ENCODE results near the gene IGFALS. TPM values are rescaled to one million over a fixed set of nuclear protein-coding genes. Genes with fewer than 3 reads are reported as not detected.

IGFALS gene
- total RNA-seq, 2 donors from 2014 or later, result 0.28 to 0.54 TPM

- Histone ChIP-seq H3K36me3 (peaks cover 22% of the 10 kb centered on the region), H3K4me3 (peak overlapping the region; percentile 87), H3K27me3 (replicated peaks; ENCODE audit: insufficient read depth) (no peaks in the 10 kb centered on the region), H3K9me3 (no peaks in the 10 kb centered on the region), H3K4me1 (ENCODE audit: control insufficient read depth in 1 of 2, low read depth in 2 of 2) (peaks cover 20 to 42% of the 10 kb centered on the region in 2 donors), H3K27ac (peak overlapping the region; percentile 70 to 76)
- no peak for TF ChIP-seq CTCF (IDR thresholded peaks at IDR 0.05)
- ATAC-seq (ENCODE audit: insufficient number of reproducible peaks, low FRiP score, low read depth) (no peak), DNase-seq (ENCODE audit: low spot score) (no peak)
Observed at GRCh38 chr16:1825381-1825863, 31.9 kb upstream of the IGFALS start.

GRCh38 chr16:1823821-1824220 is 30.3 kb upstream of the IGFALS start:
- no peak for ATAC-seq (ENCODE audit: insufficient number of reproducible peaks, low FRiP score, low read depth)
- DNase-seq (ENCODE audit: low spot score), result no peak
- H3K36me3 ChIP-seq, result peaks cover 37% of the 10 kb centered on the region
- no peaks in the 10 kb centered on the region for H3K27me3 ChIP-seq (replicated peaks; ENCODE audit: insufficient read depth)
- H3K4me1 ChIP-seq (ENCODE audit: control insufficient read depth in 1 of 2, low read depth in 2 of 2), result peaks cover 20 to 37% of the 10 kb centered on the region in 2 donors
- H3K9me3 ChIP-seq, result no peaks in the 10 kb centered on the region
- no peak for TF ChIP-seq CTCF (IDR thresholded peaks at IDR 0.05)
- H3K27ac ChIP-seq, result no peak overlapping the region
- no peak overlapping the region for H3K4me3 ChIP-seq

GRCh38 chr16:1822801-1823200 is 29.3 kb upstream of the IGFALS start:
- no peak for ATAC-seq (ENCODE audit: insufficient number of reproducible peaks, low FRiP score, low read depth)
- H3K36me3 ChIP-seq, result peaks cover 45% of the 10 kb centered on the region
- H3K4me3 ChIP-seq, result no peak overlapping the region
- no peak for TF ChIP-seq CTCF (IDR thresholded peaks at IDR 0.05)
- no peak for DNase-seq (ENCODE audit: low spot score)
- H3K27me3 ChIP-seq (replicated peaks; ENCODE audit: insufficient read depth), result no peaks in the 10 kb centered on the region
- peaks cover 11 to 27% of the 10 kb centered on the region in 2 donors for H3K4me1 ChIP-seq (ENCODE audit: control insufficient read depth in 1 of 2, low read depth in 2 of 2)
- no peaks in the 10 kb centered on the region for H3K9me3 ChIP-seq
- no peak overlapping the region for H3K27ac ChIP-seq

GRCh38 chr16:1821861-1822611 is 28.5 kb upstream of the IGFALS start:
- peaks cover 8 to 23% of the 10 kb centered on the region in 2 donors for H3K4me1 ChIP-seq (ENCODE audit: control insufficient read depth in 1 of 2, low read depth in 2 of 2)
- H3K27me3 ChIP-seq (replicated peaks; ENCODE audit: insufficient read depth), result no peaks in the 10 kb centered on the region
- H3K4me3 ChIP-seq, result no peak overlapping the region
- DNase-seq (ENCODE audit: low spot score) (no peak), ATAC-seq (ENCODE audit: insufficient number of reproducible peaks, low FRiP score, low read depth) (no peak)
- H3K9me3 ChIP-seq, result no peaks in the 10 kb centered on the region
- H3K36me3 ChIP-seq, result peaks cover 50% of the 10 kb centered on the region
- no peak for TF ChIP-seq CTCF (IDR thresholded peaks at IDR 0.05)
- no peak overlapping the region for H3K27ac ChIP-seq

- Histone ChIP-seq H3K4me1 (ENCODE audit: control insufficient read depth in 1 of 2, low read depth in 2 of 2) (peaks cover 8 to 23% of the 10 kb centered on the region in 2 donors), H3K27ac (no peak overlapping the region), H3K36me3 (peaks cover 61% of the 10 kb centered on the region), H3K4me3 (no peak overlapping the region), H3K9me3 (no peaks in the 10 kb centered on the region), H3K27me3 (replicated peaks; ENCODE audit: insufficient read depth) (no peaks in the 10 kb centered on the region)
- DNase-seq (ENCODE audit: low spot score) (no peak), ATAC-seq (ENCODE audit: insufficient number of reproducible peaks, low FRiP score, low read depth) (no peak)
- TF ChIP-seq CTCF (IDR thresholded peaks at IDR 0.05), result no peak
Observed at GRCh38 chr16:1820946-1821290, 27.4 kb upstream of the IGFALS start.
